HUES64 (cell line): ENCODE results near the gene BRD3.

Source experiments
- H3K27ac ChIP-seq: 2 replicates; pipeline ENCODE4 v1.7.0; 2013; ENCODE audit warnings: low read depth, low read length, inconsistent platforms
- H3K27me3 ChIP-seq: 2 replicates; pipeline ENCODE4 v1.6.1; 2013; ENCODE audit warnings: mild to moderate bottlenecking, low read length; ENCODE audit not compliant: insufficient read depth
- H3K36me3 ChIP-seq: 2 replicates; pipeline ENCODE4 v1.6.1; 2013; ENCODE audit warnings: mild to moderate bottlenecking, low read length; ENCODE audit not compliant: insufficient read depth
- H3K4me1 ChIP-seq: 2 replicates; pipeline ENCODE4 v1.6.1; 2013; ENCODE audit warnings: mild to moderate bottlenecking, low read length, moderate library complexity; ENCODE audit not compliant: insufficient read depth
- H3K4me3 ChIP-seq: 2 replicates; pipeline ENCODE4 v1.5.1; 2013; ENCODE audit warnings: mild to moderate bottlenecking, low read length, moderate library complexity
- H3K9ac ChIP-seq: 2 replicates; pipeline ENCODE4 v1.6.1; 2013; ENCODE audit warnings: mild to moderate bottlenecking, low read depth, low read length
- H3K9me3 ChIP-seq: 2 replicates; pipeline ENCODE4 v1.6.1; 2013; ENCODE audit warnings: low read depth, low read length; ENCODE audit not compliant: insufficient read depth
- WGBS: fragments of 150-250, 120-280 bp; methylation state at CpG from one replicate; pipeline ENCODE4 v1.1.7; 2013; ENCODE audit warnings: missing lambda C conversion rate; 5-methylcytosine and 5-hydroxymethylcytosine counted together

Gene BRD3

GRCh38 chr9:133987446-133987788 is 80.4 kb downstream of the BRD3 start:
- Histone ChIP-seq H3K36me3 (no peaks in the 10 kb centered on the region), H3K9ac (no peak overlapping the region), H3K27me3 (no peaks in the 10 kb centered on the region), H3K4me3 (no peak overlapping the region), H3K27ac (no peak overlapping the region), H3K4me1 (no peaks in the 10 kb centered on the region), H3K9me3 (no peaks in the 10 kb centered on the region)
- 95% methylated on average over 14 of the region's 14 CpGs for WGBS

GRCh38 chr9:133986774-133987445 is 80.9 kb downstream of the BRD3 start:
- no peaks in the 10 kb centered on the region for H3K27me3 ChIP-seq
- H3K9ac ChIP-seq: no peak overlapping the region
- no peak overlapping the region for H3K27ac ChIP-seq
- H3K4me1 ChIP-seq: no peaks in the 10 kb centered on the region
- 93% methylated on average over 12 of the region's 13 CpGs for WGBS
- no peaks in the 10 kb centered on the region for H3K36me3 ChIP-seq
- H3K4me3 ChIP-seq: no peak overlapping the region
- no peaks in the 10 kb centered on the region for H3K9me3 ChIP-seq

- Histone ChIP-seq H3K9ac (no peak overlapping the region), H3K4me1 (no peaks in the 10 kb centered on the region), H3K36me3 (no peaks in the 10 kb centered on the region), H3K27ac (no peak overlapping the region), H3K9me3 (no peaks in the 10 kb centered on the region), H3K27me3 (no peaks in the 10 kb centered on the region), H3K4me3 (no peak overlapping the region)
- WGBS: 71% methylated on average over 6 of the region's 6 CpGs
Measured at GRCh38 chr9:133986061-133986460, 81.8 kb downstream of the BRD3 start.

GRCh38 chr9:133982971-133983720 is 84.7 kb downstream of the BRD3 start:
- H3K27ac ChIP-seq: no peak overlapping the region
- H3K27me3 ChIP-seq: no peaks in the 10 kb centered on the region
- no peaks in the 10 kb centered on the region; the same call in 1 of the 2 replicates for H3K36me3 ChIP-seq
- no peak overlapping the region for H3K4me3 ChIP-seq
- no peak overlapping the region for H3K9ac ChIP-seq
- no peaks in the 10 kb centered on the region for H3K4me1 ChIP-seq
- no peaks in the 10 kb centered on the region for H3K9me3 ChIP-seq
- 91% methylated on average over 25 of the region's 25 CpGs for WGBS

GRCh38 chr9:133981958-133982681 is 85.7 kb downstream of the BRD3 start:
- H3K9me3 ChIP-seq: no peaks in the 10 kb centered on the region
- no peaks in the 10 kb centered on the region for H3K4me1 ChIP-seq
- no peaks in the 10 kb centered on the region for H3K27me3 ChIP-seq
- no peaks in the 10 kb centered on the region; the same call in 1 of the 2 replicates for H3K36me3 ChIP-seq
- WGBS: 94% methylated on average over 28 of the region's 28 CpGs
- H3K9ac ChIP-seq: no peak overlapping the region
- no peak overlapping the region for H3K27ac ChIP-seq
- H3K4me3 ChIP-seq: no peak overlapping the region

- Histone ChIP-seq H3K4me3 (no peak overlapping the region), H3K9me3 (no peaks in the 10 kb centered on the region), H3K9ac (no peak overlapping the region), H3K27ac (no peak overlapping the region), H3K27me3 (no peaks in the 10 kb centered on the region), H3K4me1 (no peaks in the 10 kb centered on the region), H3K36me3 (no peaks in the 10 kb centered on the region; the same call in 1 of the 2 replicates)
- 92% methylated on average over 14 of the region's 14 CpGs for whole genome bisulfite sequencing
Measured at GRCh38 chr9:133981589-133981957, 86.3 kb downstream of the BRD3 start.

GRCh38 chr9:133980864-133981588 is 86.8 kb downstream of the BRD3 start:
- WGBS: 94% methylated on average over 25 of the region's 25 CpGs
- no peaks in the 10 kb centered on the region; the same call in 1 of the 2 replicates for H3K36me3 ChIP-seq
- H3K9me3 ChIP-seq: no peaks in the 10 kb centered on the region
- H3K4me1 ChIP-seq: no peaks in the 10 kb centered on the region
- H3K27ac ChIP-seq: no peak overlapping the region
- no peak overlapping the region for H3K4me3 ChIP-seq
- no peaks in the 10 kb centered on the region for H3K27me3 ChIP-seq
- no peak overlapping the region for H3K9ac ChIP-seq
